ENCODE results near the gene ZNF496. TPM values are rescaled to one million over a fixed set of nuclear protein-coding genes. Genes with fewer than 3 reads are reported as not detected.

ZNF496 gene
- total and polyA plus RNA-seq, 2 of the 13 experiments (the other 11 are each of a cell fraction or from before 2014, with no cell fraction given), result 14.8 to 18.6 TPM

- TF ChIP-seq ZMAT5 (CRISPR knock-in tag; IDR thresholded peaks at IDR 0.05; ENCODE audit: borderline replicate concordance, low read depth) (no peak), NCOA1 (CRISPR knock-in tag; IDR thresholded peaks at IDR 0.05) (no peak), BRCA1 (CRISPR knock-in tag; IDR thresholded peaks at IDR 0.05) (no peak), ETV6 (CRISPR knock-in tag; conservative IDR thresholded peaks at IDR 0.05) (no peak), NFIB (CRISPR knock-in tag; IDR thresholded peaks at IDR 0.05; ENCODE audit: borderline replicate concordance) (no peak), ARID3A (IDR thresholded peaks at IDR 0.05; ENCODE audit: low read depth, low read length) (no peak), PTBP1 (IDR thresholded peaks at IDR 0.05; ENCODE audit: low read depth, low read length, poor library complexity, severe bottlenecking) (no peak), NR3C1 (CRISPR knock-in tag; IDR thresholded peaks at IDR 0.05) (no peak), ZSCAN9 (CRISPR knock-in tag; IDR thresholded peaks at IDR 0.05; ENCODE audit: borderline replicate concordance) (no peak), ZNF260 (CRISPR knock-in tag; IDR thresholded peaks at IDR 0.05; ENCODE audit: borderline replicate concordance, low read depth) (no peak), HNRNPLL (IDR thresholded peaks at IDR 0.05; ENCODE audit: low read depth, low read length, poor library complexity, severe bottlenecking) (peak; percentile 79), ZMYM4 (CRISPR knock-in tag; IDR thresholded peaks at IDR 0.05) (no peak), ZSCAN22 (CRISPR knock-in tag; IDR thresholded peaks at IDR 0.05) (no peak), ZC3H4 (CRISPR knock-in tag; IDR thresholded peaks at IDR 0.05; ENCODE audit: borderline replicate concordance) (0 out of 2 replicates have a peak, but pooled peaks have one; percentile 37), NFE2L1 (CRISPR knock-in tag; IDR thresholded peaks at IDR 0.05; ENCODE audit: borderline replicate concordance) (no peak), FOXA1 (IDR thresholded peaks at IDR 0.05) (no peak), FOXA1 (CRISPR knock-in tag; IDR thresholded peaks at IDR 0.05) (no peak), GTF2F1 (IDR thresholded peaks at IDR 0.05; ENCODE audit: low read length) (no peak), NBN (conservative IDR thresholded peaks at IDR 0.05) (no peak), RAD21 (CRISPR knock-in tag; IDR thresholded peaks at IDR 0.05) (no peak), ATRX (CRISPR knock-in tag; IDR thresholded peaks at IDR 0.05; ENCODE audit: borderline replicate concordance) (no peak)
- TF ChIP-seq, protein P1, sequence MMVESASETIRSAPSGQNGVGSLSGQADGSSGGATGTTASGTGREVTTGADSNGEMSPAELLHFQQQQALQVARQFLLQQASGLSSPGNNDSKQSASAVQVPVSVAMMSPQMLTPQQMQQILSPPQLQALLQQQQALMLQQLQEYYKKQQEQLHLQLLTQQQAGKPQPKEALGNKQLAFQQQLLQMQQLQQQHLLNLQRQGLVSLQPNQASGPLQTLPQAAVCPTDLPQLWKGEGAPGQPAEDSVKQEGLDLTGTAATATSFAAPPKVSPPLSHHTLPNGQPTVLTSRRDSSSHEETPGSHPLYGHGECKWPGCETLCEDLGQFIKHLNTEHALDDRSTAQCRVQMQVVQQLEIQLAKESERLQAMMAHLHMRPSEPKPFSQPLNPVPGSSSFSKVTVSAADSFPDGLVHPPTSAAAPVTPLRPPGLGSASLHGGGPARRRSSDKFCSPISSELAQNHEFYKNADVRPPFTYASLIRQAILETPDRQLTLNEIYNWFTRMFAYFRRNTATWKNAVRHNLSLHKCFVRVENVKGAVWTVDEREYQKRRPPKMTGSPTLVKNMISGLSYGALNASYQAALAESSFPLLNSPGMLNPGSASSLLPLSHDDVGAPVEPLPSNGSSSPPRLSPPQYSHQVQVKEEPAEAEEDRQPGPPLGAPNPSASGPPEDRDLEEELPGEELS (CRISPR knock-in tag; IDR thresholded peaks at IDR 0.05), result no peak
- TF ChIP-seq, protein P2, sequence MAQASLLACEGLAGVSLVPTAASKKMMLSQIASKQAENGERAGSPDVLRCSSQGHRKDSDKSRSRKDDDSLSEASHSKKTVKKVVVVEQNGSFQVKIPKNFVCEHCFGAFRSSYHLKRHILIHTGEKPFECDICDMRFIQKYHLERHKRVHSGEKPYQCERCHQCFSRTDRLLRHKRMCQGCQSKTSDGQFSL (CRISPR knock-in tag; IDR thresholded peaks at IDR 0.05), result no peak; the same call in 1 of the 2 replicates
- TF ChIP-seq, protein P3, sequence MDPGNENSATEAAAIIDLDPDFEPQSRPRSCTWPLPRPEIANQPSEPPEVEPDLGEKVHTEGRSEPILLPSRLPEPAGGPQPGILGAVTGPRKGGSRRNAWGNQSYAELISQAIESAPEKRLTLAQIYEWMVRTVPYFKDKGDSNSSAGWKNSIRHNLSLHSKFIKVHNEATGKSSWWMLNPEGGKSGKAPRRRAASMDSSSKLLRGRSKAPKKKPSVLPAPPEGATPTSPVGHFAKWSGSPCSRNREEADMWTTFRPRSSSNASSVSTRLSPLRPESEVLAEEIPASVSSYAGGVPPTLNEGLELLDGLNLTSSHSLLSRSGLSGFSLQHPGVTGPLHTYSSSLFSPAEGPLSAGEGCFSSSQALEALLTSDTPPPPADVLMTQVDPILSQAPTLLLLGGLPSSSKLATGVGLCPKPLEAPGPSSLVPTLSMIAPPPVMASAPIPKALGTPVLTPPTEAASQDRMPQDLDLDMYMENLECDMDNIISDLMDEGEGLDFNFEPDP (CRISPR knock-in tag; conservative IDR thresholded peaks at IDR 0.05), result no peak
- TF ChIP-seq, protein P4, sequence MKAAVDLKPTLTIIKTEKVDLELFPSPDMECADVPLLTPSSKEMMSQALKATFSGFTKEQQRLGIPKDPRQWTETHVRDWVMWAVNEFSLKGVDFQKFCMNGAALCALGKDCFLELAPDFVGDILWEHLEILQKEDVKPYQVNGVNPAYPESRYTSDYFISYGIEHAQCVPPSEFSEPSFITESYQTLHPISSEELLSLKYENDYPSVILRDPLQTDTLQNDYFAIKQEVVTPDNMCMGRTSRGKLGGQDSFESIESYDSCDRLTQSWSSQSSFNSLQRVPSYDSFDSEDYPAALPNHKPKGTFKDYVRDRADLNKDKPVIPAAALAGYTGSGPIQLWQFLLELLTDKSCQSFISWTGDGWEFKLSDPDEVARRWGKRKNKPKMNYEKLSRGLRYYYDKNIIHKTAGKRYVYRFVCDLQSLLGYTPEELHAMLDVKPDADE (CRISPR knock-in tag; IDR thresholded peaks at IDR 0.05), result no peak
These were observed 552 bp upstream of the ZNF496 start (continued) for GRCh38 chr1:247332215-247332622.
